H1 (cell line): ENCODE measurements around the gene RPIA. TPM values are rescaled to one million over a fixed set of nuclear protein-coding genes. Genes with fewer than 3 reads are reported as not detected.

Source experiments
- MAFK ChIP-seq: IDR thresholded peaks from 2 replicates; pipeline ENCODE4 v1.6.1; 2012; ENCODE audit warnings: low read depth, mild to moderate bottlenecking, improper control_type of control experiment, low read length
- RNF2 ChIP-seq: fragments of 200-900, 300-1000 bp; sonication (generic); IDR thresholded peaks from 2 replicates; pipeline ENCODE4 v1.7.1; 2016; ENCODE audit warnings: borderline replicate concordance, low read depth, mild to moderate bottlenecking, antibody characterized with exemption, low read length; ENCODE audit not compliant: poor library complexity, severe bottlenecking; ENCODE audit errors: missing control alignments
- TBP ChIP-seq: IDR thresholded peaks from 2 replicates; pipeline ENCODE4 v1.6.1; 2011; ENCODE audit warnings: low read depth, low read length, improper control_type of control experiment
- polyA plus RNA-seq, 7 experiments: library from polyadenylated mRNA; depleted of rRNA in 3 of 7; stranded (reverse) in 5 of 7; unstranded in 2 of 7; fragments of >200 nt in 5 of 7; fragments of 200-250 nt in 2 of 7; gene quantifications; 1 replicate in 5 of 7; 2 replicates in 1 of 7; 4 replicates in 1 of 7; pipeline versions ENCODE4 v1.2.1 to v1.2.3, GENCODE V29; 2011 to 2013; ENCODE audit warnings: missing spikeins in 2 of 7, mixed read lengths in 2 of 7
- total RNA-seq: library from RNA; stranded (reverse); fragmentation: NEBNext Ultra II Directional; extraction: Animal tissue kit (Norgen Biotek cat#: 25700); gene quantifications from 2 replicates; pipeline ENCODE4 v1.2.1, GENCODE V29; 2021
- TF ChIP-seq, protein P1 (sequence below): IDR thresholded peaks from 2 replicates; pipeline ENCODE4 v1.6.1; 2012; ENCODE audit warnings: inconsistent platforms
- TF ChIP-seq, protein P2 (sequence below): fragments of 300-600 bp; sonication (generic); IDR thresholded peaks from 2 replicates; pipeline ENCODE4 v1.7.1; 2012; ENCODE audit warnings: low read length, moderate library complexity, mild to moderate bottlenecking, inconsistent platforms; ENCODE audit not compliant: insufficient replicate concordance

RPIA gene
- total and polyA plus RNA-seq, 2 of the 8 experiments (the other 6 are each of a cell fraction or from before 2014, with no cell fraction given) = 13.1 to 24.0 TPM

DNA sequence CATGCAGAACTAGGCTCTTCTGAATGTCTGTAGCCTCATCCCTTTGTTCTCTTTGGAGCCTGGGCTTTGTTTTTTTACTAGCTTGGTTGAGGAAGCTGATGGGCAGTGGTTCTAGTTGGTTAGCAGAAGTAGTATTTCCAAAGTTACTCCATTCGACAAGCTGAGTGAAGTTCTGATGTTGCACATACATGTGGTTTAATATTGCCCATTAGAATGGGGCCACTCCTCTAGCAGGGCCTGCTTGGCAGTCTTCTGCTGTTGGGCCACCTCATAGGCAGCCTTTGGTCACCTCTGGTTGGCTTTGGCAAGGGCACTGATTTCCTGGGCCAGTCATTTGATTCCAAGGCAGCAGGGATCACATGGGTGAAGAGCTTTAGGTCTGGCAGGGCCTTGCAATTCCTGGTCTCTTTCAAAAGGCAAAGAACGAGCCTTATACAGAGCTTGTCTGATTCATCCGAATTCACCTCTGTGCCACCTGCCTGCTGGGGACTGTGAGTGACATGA is 2.5 kb downstream of the RPIA start (continued):
- TF ChIP-seq MAFK (no peak), TBP (no peak), RNF2 (no peak)
- TF ChIP-seq, protein P1, sequence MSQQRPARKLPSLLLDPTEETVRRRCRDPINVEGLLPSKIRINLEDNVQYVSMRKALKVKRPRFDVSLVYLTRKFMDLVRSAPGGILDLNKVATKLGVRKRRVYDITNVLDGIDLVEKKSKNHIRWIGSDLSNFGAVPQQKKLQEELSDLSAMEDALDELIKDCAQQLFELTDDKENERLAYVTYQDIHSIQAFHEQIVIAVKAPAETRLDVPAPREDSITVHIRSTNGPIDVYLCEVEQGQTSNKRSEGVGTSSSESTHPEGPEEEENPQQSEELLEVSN = no peak
- TF ChIP-seq, protein P2, sequence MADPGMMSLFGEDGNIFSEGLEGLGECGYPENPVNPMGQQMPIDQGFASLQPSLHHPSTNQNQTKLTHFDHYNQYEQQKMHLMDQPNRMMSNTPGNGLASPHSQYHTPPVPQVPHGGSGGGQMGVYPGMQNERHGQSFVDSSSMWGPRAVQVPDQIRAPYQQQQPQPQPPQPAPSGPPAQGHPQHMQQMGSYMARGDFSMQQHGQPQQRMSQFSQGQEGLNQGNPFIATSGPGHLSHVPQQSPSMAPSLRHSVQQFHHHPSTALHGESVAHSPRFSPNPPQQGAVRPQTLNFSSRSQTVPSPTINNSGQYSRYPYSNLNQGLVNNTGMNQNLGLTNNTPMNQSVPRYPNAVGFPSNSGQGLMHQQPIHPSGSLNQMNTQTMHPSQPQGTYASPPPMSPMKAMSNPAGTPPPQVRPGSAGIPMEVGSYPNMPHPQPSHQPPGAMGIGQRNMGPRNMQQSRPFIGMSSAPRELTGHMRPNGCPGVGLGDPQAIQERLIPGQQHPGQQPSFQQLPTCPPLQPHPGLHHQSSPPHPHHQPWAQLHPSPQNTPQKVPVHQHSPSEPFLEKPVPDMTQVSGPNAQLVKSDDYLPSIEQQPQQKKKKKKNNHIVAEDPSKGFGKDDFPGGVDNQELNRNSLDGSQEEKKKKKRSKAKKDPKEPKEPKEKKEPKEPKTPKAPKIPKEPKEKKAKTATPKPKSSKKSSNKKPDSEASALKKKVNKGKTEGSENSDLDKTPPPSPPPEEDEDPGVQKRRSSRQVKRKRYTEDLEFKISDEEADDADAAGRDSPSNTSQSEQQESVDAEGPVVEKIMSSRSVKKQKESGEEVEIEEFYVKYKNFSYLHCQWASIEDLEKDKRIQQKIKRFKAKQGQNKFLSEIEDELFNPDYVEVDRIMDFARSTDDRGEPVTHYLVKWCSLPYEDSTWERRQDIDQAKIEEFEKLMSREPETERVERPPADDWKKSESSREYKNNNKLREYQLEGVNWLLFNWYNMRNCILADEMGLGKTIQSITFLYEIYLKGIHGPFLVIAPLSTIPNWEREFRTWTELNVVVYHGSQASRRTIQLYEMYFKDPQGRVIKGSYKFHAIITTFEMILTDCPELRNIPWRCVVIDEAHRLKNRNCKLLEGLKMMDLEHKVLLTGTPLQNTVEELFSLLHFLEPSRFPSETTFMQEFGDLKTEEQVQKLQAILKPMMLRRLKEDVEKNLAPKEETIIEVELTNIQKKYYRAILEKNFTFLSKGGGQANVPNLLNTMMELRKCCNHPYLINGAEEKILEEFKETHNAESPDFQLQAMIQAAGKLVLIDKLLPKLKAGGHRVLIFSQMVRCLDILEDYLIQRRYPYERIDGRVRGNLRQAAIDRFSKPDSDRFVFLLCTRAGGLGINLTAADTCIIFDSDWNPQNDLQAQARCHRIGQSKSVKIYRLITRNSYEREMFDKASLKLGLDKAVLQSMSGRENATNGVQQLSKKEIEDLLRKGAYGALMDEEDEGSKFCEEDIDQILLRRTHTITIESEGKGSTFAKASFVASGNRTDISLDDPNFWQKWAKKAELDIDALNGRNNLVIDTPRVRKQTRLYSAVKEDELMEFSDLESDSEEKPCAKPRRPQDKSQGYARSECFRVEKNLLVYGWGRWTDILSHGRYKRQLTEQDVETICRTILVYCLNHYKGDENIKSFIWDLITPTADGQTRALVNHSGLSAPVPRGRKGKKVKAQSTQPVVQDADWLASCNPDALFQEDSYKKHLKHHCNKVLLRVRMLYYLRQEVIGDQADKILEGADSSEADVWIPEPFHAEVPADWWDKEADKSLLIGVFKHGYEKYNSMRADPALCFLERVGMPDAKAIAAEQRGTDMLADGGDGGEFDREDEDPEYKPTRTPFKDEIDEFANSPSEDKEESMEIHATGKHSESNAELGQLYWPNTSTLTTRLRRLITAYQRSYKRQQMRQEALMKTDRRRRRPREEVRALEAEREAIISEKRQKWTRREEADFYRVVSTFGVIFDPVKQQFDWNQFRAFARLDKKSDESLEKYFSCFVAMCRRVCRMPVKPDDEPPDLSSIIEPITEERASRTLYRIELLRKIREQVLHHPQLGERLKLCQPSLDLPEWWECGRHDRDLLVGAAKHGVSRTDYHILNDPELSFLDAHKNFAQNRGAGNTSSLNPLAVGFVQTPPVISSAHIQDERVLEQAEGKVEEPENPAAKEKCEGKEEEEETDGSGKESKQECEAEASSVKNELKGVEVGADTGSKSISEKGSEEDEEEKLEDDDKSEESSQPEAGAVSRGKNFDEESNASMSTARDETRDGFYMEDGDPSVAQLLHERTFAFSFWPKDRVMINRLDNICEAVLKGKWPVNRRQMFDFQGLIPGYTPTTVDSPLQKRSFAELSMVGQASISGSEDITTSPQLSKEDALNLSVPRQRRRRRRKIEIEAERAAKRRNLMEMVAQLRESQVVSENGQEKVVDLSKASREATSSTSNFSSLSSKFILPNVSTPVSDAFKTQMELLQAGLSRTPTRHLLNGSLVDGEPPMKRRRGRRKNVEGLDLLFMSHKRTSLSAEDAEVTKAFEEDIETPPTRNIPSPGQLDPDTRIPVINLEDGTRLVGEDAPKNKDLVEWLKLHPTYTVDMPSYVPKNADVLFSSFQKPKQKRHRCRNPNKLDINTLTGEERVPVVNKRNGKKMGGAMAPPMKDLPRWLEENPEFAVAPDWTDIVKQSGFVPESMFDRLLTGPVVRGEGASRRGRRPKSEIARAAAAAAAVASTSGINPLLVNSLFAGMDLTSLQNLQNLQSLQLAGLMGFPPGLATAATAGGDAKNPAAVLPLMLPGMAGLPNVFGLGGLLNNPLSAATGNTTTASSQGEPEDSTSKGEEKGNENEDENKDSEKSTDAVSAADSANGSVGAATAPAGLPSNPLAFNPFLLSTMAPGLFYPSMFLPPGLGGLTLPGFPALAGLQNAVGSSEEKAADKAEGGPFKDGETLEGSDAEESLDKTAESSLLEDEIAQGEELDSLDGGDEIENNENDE = no peak
